IMR-90 (cell line): ENCODE measurements around the gene KRABD2.

Source experiments
- ATAC-seq: fragments of 200-7000 bp; cut with Tn5 transposase; 2 replicates; pipeline ENCODE4 v1.9.1; 2020; ENCODE audit warnings: low read depth, mild to moderate bottlenecking, moderate library complexity
- BruUV-seq: library from RNA; stranded (reverse); fragments of 400-500 nt; replicated peaks from 2 replicates; lab custom pipeline; 2021; lab: Mats Ljungman, UMichigan
- CTCF ChIA-PET: fragments of 300-600 bp; formaldehyde crosslinking; extraction: SDS; loops from one replicate; lab custom pipeline; 2021; ENCODE audit warnings: antibody characterized with exemption; lab: Yijun Ruan, JAX
- POLR2A ChIA-PET: fragments of 300-600 bp; sonication (Branson Sonifier 250); formaldehyde crosslinking; loops from one replicate; lab custom pipeline; 2022; ENCODE audit warnings: antibody characterized with exemption; ENCODE audit not compliant: unreplicated experiment; lab: Charles Lee
- DNase-seq: peaks from one replicate; pipeline ENCODE4 v3.0.0; 2013
- H2AFZ ChIP-seq: replicated peaks from 2 replicates; pipeline ENCODE3; 2013; ENCODE audit warnings: low read length, mild to moderate bottlenecking; ENCODE audit not compliant: poor library complexity
- H2AK5ac ChIP-seq: 2 replicates; pipeline ENCODE4 v1.6.1; 2013; ENCODE audit warnings: low read depth, low read length, inconsistent platforms
- H2AK9ac ChIP-seq: replicated peaks from 2 replicates; pipeline ENCODE3; 2013; ENCODE audit warnings: mild to moderate bottlenecking, low read depth, low read length, moderate library complexity; ENCODE audit not compliant: poor library complexity
- H2BK120ac ChIP-seq: 2 replicates; pipeline ENCODE4 v1.6.1; 2013; ENCODE audit warnings: low read depth, low read length, inconsistent platforms
- H2BK15ac ChIP-seq: 3 replicates; pipeline ENCODE4 v1.6.1; 2013; ENCODE audit warnings: low read depth, low read length, inconsistent platforms
- H2BK20ac ChIP-seq: 2 replicates; pipeline ENCODE4 v1.6.1; 2013; ENCODE audit warnings: low read depth, mild to moderate bottlenecking, inconsistent platforms, low read length, moderate library complexity
- H2BK5ac ChIP-seq: 2 replicates; pipeline ENCODE4 v1.6.1; 2013; ENCODE audit warnings: mild to moderate bottlenecking, low read depth, low read length, inconsistent platforms; ENCODE audit not compliant: poor library complexity, severe bottlenecking
- H3K14ac ChIP-seq: replicated peaks from 2 replicates; pipeline ENCODE4 v1.6.1; 2013; ENCODE audit warnings: low read depth, low read length, inconsistent platforms
- H3K18ac ChIP-seq: 2 replicates; pipeline ENCODE4 v1.6.1; 2013; ENCODE audit warnings: low read depth, low read length, control low read depth
- H3K23ac ChIP-seq: 2 replicates; pipeline ENCODE4 v1.6.1; 2013; ENCODE audit warnings: low read depth, low read length, inconsistent platforms
- H3K27ac ChIP-seq: 2 replicates; pipeline ENCODE4 v1.5.1; 2013; ENCODE audit warnings: mild to moderate bottlenecking, control low read depth, low read length; ENCODE audit not compliant: insufficient read depth
- H3K27me3 ChIP-seq: 2 replicates; pipeline ENCODE4 v1.6.1; 2013; ENCODE audit warnings: low read length; ENCODE audit not compliant: control insufficient read depth, insufficient read depth
- H3K36me3 ChIP-seq: 2 replicates; pipeline ENCODE4 v1.6.1; 2013; ENCODE audit warnings: low read length, mixed read lengths; ENCODE audit not compliant: control insufficient read depth, insufficient read depth
- H3K4ac ChIP-seq: 2 replicates; pipeline ENCODE4 v1.6.1; 2013; ENCODE audit warnings: low read depth, low read length, inconsistent platforms
- H3K4me1 ChIP-seq: 2 replicates; pipeline ENCODE4 v1.6.1; 2013; ENCODE audit warnings: low read length, mixed read lengths; ENCODE audit not compliant: control insufficient read depth, insufficient read depth
- H3K4me2 ChIP-seq: 2 replicates; pipeline ENCODE4 v1.6.1; 2013; ENCODE audit warnings: low read depth, mild to moderate bottlenecking, control low read depth, low read length, moderate library complexity
- H3K4me3 ChIP-seq: 2 replicates; pipeline ENCODE4 v1.5.1; 2013; ENCODE audit warnings: low read depth, mild to moderate bottlenecking, control low read depth, low read length, moderate library complexity; ENCODE audit not compliant: insufficient read depth
- H3K56ac ChIP-seq: 2 replicates; pipeline ENCODE4 v1.6.1; 2013; ENCODE audit warnings: low read length, inconsistent platforms; ENCODE audit not compliant: insufficient read depth; ENCODE audit errors: extremely low read depth
- H3K79me1 ChIP-seq, 2 experiments: 2 replicates each; pipeline ENCODE4 v1.6.1; 2013; ENCODE audit warnings: low read length in 2 of 2, inconsistent platforms in 1 of 2, low read depth in 1 of 2
- H3K9ac ChIP-seq: 2 replicates; pipeline ENCODE4 v1.6.1; 2013; ENCODE audit warnings: low read depth, low read length, control low read depth
- H3K9me1 ChIP-seq: 2 replicates; pipeline ENCODE4 v1.6.1; 2013; ENCODE audit warnings: low read length, inconsistent platforms; ENCODE audit not compliant: insufficient read depth
- H3K9me3 ChIP-seq: 2 replicates; pipeline ENCODE4 v1.6.1; 2013; ENCODE audit warnings: low read length; ENCODE audit not compliant: control insufficient read depth, insufficient read depth
- H4K20me1 ChIP-seq: 2 replicates; pipeline ENCODE4 v1.6.1; 2013; ENCODE audit warnings: low read length, inconsistent platforms; ENCODE audit not compliant: insufficient read depth
- H4K5ac ChIP-seq: 2 replicates; pipeline ENCODE4 v1.6.1; 2013; ENCODE audit warnings: mild to moderate bottlenecking, low read depth, low read length, control low read depth
- H4K8ac ChIP-seq, 2 experiments: 2 replicates each; pipeline ENCODE4 v1.6.1; 2013; ENCODE audit warnings: low read depth in 2 of 2, low read length in 2 of 2, control low read depth in 1 of 2, inconsistent platforms in 1 of 2
- H4K91ac ChIP-seq: 2 replicates; pipeline ENCODE4 v1.6.1; 2013; ENCODE audit warnings: low read depth, low read length, inconsistent platforms; ENCODE audit not compliant: insufficient read depth
- CHD1 ChIP-seq: IDR thresholded peaks from 2 replicates; pipeline ENCODE4 v1.6.1; 2012; ENCODE audit warnings: low read depth, low read length, improper control_type of control experiment
- MAZ ChIP-seq: IDR thresholded peaks from 2 replicates; pipeline ENCODE4 v1.6.1; 2012; ENCODE audit warnings: low read depth, mild to moderate bottlenecking, low read length, improper control_type of control experiment, moderate library complexity, borderline replicate concordance
- MXI1 ChIP-seq: IDR thresholded peaks from 2 replicates; pipeline ENCODE4 v1.6.1; 2012; ENCODE audit warnings: low read depth, mild to moderate bottlenecking, low read length, moderate library complexity, borderline replicate concordance
- NFE2L2 ChIP-seq: fragments of 150-350 bp; IDR thresholded peaks from 2 replicates; pipeline ENCODE4 v1.6.1; 2016; ENCODE audit warnings: low read depth, mild to moderate bottlenecking, low read length
- POLR2A ChIP-seq: IDR thresholded peaks from 2 replicates; pipeline ENCODE4 v1.6.1; 2012; ENCODE audit warnings: mild to moderate bottlenecking, low read depth, low read length
- SMC3 ChIP-seq: fragments of 150-350 bp; IDR thresholded peaks from 2 replicates; pipeline ENCODE4 v1.6.1; 2016; ENCODE audit warnings: low read depth, mild to moderate bottlenecking, antibody characterized with exemption, low read length, moderate library complexity
- WGBS, 2 experiments: methylation state at CpG; one replicate each; pipeline versions ENCODE4 v1.1.5 to v1.1.7; 2013; ENCODE audit warnings: missing lambda C conversion rate in 2 of 2; ENCODE audit not compliant: insufficient read length in 1 of 2; ENCODE audit errors: extremely low coverage in 2 of 2; 5-methylcytosine and 5-hydroxymethylcytosine counted together
- dilution Hi-C: fragments of 300-500 bp; cut with HindIII; formaldehyde crosslinking; loops from one replicate; pipeline ENCODE4 v1.14.3; 2018; ENCODE audit warnings: low sequenced_read_pairs; ENCODE audit not compliant: unreplicated experiment
- in situ Hi-C: fragments of 300-500 bp; cut with MboI; formaldehyde crosslinking; loops from 3 replicates; pipeline ENCODE4 v1.14.3; 2019; ENCODE audit warnings: low sequenced_read_pairs, inconsistent platforms, mixed read lengths
- intact Hi-C: fragments of 100-400 bp; cut with micrococcal nuclease; formaldehyde crosslinking; loops from 2 replicates; pipeline ENCODE4 v1.10.0; 2022
- TF ChIP-seq, protein P1 (sequence below): conservative IDR thresholded peaks from 2 replicates; pipeline ENCODE4 v1.5.1; 2012; ENCODE audit warnings: mild to moderate bottlenecking, low read depth, low read length, improper control_type of control experiment

KRABD2 gene

DNA sequence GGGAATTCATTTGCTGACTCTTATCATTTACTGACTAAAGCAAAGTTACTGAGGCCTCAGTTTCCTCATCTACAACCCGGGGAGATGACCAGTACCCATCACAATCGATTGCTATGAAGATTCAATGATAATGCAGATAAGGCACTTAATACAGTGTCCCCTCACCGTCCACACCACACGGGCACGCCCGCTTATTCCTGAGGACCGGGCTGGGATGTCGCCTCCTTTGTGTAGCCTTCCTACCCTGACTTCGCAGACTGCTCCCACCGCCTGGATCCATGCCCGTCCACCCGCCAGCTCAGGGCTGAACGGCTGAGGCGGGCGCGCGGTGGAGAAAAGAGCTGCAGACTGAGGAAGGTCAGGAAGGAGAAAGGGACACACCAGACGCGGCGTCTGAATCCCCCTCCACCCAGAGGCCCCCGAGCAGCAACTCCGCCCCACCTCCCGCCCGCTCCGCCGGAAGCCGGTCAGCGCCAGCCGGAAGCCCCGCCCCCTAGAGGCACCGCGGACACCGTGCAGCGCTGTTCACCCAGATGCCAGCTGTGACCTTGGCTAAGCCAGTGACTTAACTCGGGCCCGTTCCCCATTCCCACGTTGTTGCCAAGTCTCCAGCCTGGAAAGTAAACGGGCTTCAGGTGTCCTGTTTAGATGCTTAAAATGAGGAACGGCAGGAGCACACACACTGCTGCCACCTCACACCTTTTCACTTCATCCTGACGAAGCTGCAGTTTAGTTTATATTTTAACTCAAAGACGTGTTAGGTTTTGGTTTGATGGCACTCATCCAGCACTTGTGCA is at the start of gene KRABD2:
KRABD2 (minus strand) TSS at position 434 of the 797 bp plus-strand sequence.
- no peaks in the 10 kb centered on the region for H3K9me3 ChIP-seq
- H3K36me3 ChIP-seq: peaks cover 24% of the 10 kb centered on the region
- peak within 1 kb of the TSS; percentile 68 for H3K18ac ChIP-seq
- peaks cover 10 to 30% of the 10 kb centered on the region in 2 experiments for H3K79me1 ChIP-seq
- peak within 1 kb of the TSS; percentile 86 for H2BK5ac ChIP-seq
- dilution Hi-C loops (no loop called here), intact Hi-C loops (loop anchor here (1.0 to 2.0 kb wide), 2 partner anchors 46 to 128 kb away; partner anchors contain the start of genes CTC1 and PFAS), in situ Hi-C loops (no loop called here)
- peak within 1 kb of the TSS; percentile 89 for H3K23ac ChIP-seq
- ChIA-PET CTCF (interaction anchor here (0.7 kb wide), 1 partner anchor 16 kb away, joined by 3 read pairs; no protein-coding TSS in a partner anchor), POLR2A (no interaction called here)
- peak within 1 kb of the TSS; percentile 80 for H4K5ac ChIP-seq
- no TSS peak for BruUV-seq
- peak within 1 kb of the TSS; percentile 93 to 94 for H4K8ac ChIP-seq
- TF ChIP-seq POLR2A (peak; percentile 69; the same call in 1 of the 2 replicates), CHD1 (no peak), SMC3 (0 out of 2 replicates have a peak, but pooled peaks have one; percentile 16), MAZ (peak; percentile 89), NFE2L2 (no peak), MXI1 (no peak; the same call in 1 of the 2 replicates)
- TF ChIP-seq, protein P1, sequence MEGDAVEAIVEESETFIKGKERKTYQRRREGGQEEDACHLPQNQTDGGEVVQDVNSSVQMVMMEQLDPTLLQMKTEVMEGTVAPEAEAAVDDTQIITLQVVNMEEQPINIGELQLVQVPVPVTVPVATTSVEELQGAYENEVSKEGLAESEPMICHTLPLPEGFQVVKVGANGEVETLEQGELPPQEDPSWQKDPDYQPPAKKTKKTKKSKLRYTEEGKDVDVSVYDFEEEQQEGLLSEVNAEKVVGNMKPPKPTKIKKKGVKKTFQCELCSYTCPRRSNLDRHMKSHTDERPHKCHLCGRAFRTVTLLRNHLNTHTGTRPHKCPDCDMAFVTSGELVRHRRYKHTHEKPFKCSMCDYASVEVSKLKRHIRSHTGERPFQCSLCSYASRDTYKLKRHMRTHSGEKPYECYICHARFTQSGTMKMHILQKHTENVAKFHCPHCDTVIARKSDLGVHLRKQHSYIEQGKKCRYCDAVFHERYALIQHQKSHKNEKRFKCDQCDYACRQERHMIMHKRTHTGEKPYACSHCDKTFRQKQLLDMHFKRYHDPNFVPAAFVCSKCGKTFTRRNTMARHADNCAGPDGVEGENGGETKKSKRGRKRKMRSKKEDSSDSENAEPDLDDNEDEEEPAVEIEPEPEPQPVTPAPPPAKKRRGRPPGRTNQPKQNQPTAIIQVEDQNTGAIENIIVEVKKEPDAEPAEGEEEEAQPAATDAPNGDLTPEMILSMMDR: peak; percentile 66
- peaks cover 6% of the 10 kb centered on the region for H3K4me1 ChIP-seq
- peak within 1 kb of the TSS; percentile 97 for H3K27ac ChIP-seq
- ATAC-seq: peak; percentile 97
- peak within 1 kb of the TSS; percentile 93 for H4K91ac ChIP-seq
- H2BK20ac ChIP-seq: 0 out of 2 replicates have a peak within 1 kb of the TSS, but pooled peaks have one; percentile 3
- peaks cover 3% of the 10 kb centered on the region; the same call in 1 of the 2 replicates for H3K9me1 ChIP-seq
- H3K14ac ChIP-seq: peak within 1 kb of the TSS; percentile 92
- peak within 1 kb of the TSS; percentile 85 for H3K4me3 ChIP-seq
- peak; percentile 79 for DNase-seq
- peak within 1 kb of the TSS; percentile 96 for H2AK9ac ChIP-seq
- H2AK5ac ChIP-seq: peak within 1 kb of the TSS; percentile 93
- 0% methylated on average over 6 of the region's 41 CpGs; no CpG with 5 or more reads in 1 of the 2 experiments for WGBS, 2 experiments
- H3K56ac ChIP-seq: peak within 1 kb of the TSS; percentile 82
- H2BK15ac ChIP-seq: peak within 1 kb of the TSS; percentile 30; the same call in 1 of the 3 replicates
- peak within 1 kb of the TSS; percentile 99 for H3K4me2 ChIP-seq
- H4K20me1 ChIP-seq: peaks cover 24% of the 10 kb centered on the region
- H2BK120ac ChIP-seq: peak within 1 kb of the TSS; percentile 39; the same call in 1 of the 2 replicates
- H3K9ac ChIP-seq: peak within 1 kb of the TSS; percentile 97
- H3K27me3 ChIP-seq: no peaks in the 10 kb centered on the region
- H3K4ac ChIP-seq: peak within 1 kb of the TSS; percentile 96
- peak within 1 kb of the TSS; percentile 94 for H2AFZ ChIP-seq
